ENCODE data around the gene CFAP141. TPM values are rescaled to one million over a fixed set of nuclear protein-coding genes. Genes with fewer than 3 reads are reported as not detected.

The CFAP141 gene
- polyA plus RNA-seq, 1 of the 3 experiments (the other 2 are of a cell fraction), result not detected

DNA sequence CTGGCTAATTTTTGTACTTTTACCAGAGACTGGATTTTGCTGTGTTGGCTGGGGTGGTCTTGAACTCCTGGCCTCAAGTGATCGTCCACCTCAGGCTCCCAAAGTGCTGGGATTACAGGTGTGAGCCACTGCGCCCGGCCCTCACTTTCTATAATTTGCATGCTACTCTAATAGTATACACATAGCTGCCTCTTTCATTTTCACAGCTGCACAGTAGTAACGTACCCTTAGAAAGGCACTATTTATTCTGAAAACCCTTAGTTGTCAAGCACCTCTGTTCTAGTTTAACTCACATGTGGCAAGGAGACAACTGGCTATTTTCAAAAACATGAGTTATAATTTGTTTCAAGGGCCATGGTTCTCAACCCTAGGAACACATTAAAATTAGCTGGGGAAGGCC is 31.5 kb downstream of the CFAP141 start:
- Histone ChIP-seq H3K4me3 (ENCODE audit: low read depth in 2 of 2, low read length in 1 of 2) (no peak overlapping the region), H3K36me3 (replicated peaks in 1 of 2; ENCODE audit: control insufficient read depth in 1 of 2, insufficient read depth in 2 of 2, low read length in 1 of 2) (peaks cover 64 to 80% of the 10 kb centered on the region in 2 experiments), H2AFZ (ENCODE audit: low read depth) (no peak overlapping the region), H3K4me1 (ENCODE audit: control insufficient read depth in 1 of 2, insufficient read depth in 2 of 2, low read depth in 1 of 2, low read length in 1 of 2) (peaks cover 22 to 23% of the 10 kb centered on the region in 2 experiments; a peak in 3 of 4 replicates), H3K9ac (no peak overlapping the region), H3K4me2 (no peak overlapping the region), H3K27ac (ENCODE audit: low read depth in 2 of 2, low read length in 1 of 2) (no peak overlapping the region), H3K9me3 (no peaks in the 10 kb centered on the region), H4K20me1 (ENCODE audit: insufficient read depth) (peaks cover 98% of the 10 kb centered on the region), H3K79me2 (ENCODE audit: insufficient read depth) (peaks cover 99% of the 10 kb centered on the region), H3K9me2 (no peaks in the 10 kb centered on the region), H3F3A (replicated peaks; ENCODE audit: insufficient read depth) (peaks cover 6% of the 10 kb centered on the region), H3K27me3 (ENCODE audit: insufficient read depth) (no peaks in the 10 kb centered on the region)
- POLR2A ChIA-PET, result interaction anchor here (0.6 kb wide), 1 partner anchor 195 kb away, joined by 3 read pairs; no protein-coding TSS in a partner anchor
- no peak for DNase-seq
- 92% methylated on average over 4 of the region's 4 CpGs for WGBS (ENCODE audit: low lambda C conversion rate)
- TF ChIP-seq ELF1 (IDR thresholded peaks at IDR 0.05), result no peak
- no peak for TF ChIP-seq SIN3A (IDR thresholded peaks at IDR 0.05; ENCODE audit: borderline replicate concordance, low read depth, low read length)
- no peak for TF ChIP-seq RCOR1 (IDR thresholded peaks at IDR 0.05; ENCODE audit: low read length)
- TF ChIP-seq GABPA (IDR thresholded peaks at IDR 0.05; ENCODE audit: low read depth), result no peak
- no peak for TF ChIP-seq PBX3 (IDR thresholded peaks at IDR 0.05)
- TF ChIP-seq CHD2 (IDR thresholded peaks at IDR 0.05; ENCODE audit: low read length, partially characterized antibody), result no peak
- no peak for TF ChIP-seq FOXM1 (IDR thresholded peaks at IDR 0.05; ENCODE audit: low read depth)
- no peak for TF ChIP-seq RFX5 (IDR thresholded peaks at IDR 0.05; ENCODE audit: low read length)
- TF ChIP-seq GATA2 (CRISPR knock-in tag; IDR thresholded peaks at IDR 0.05), result no peak
- TF ChIP-seq POLR2AphosphoS5 (IDR thresholded peaks at IDR 0.05; ENCODE audit: low read depth, low read length), result no peak
- TF ChIP-seq EZH2phosphoT487 (IDR thresholded peaks at IDR 0.05; ENCODE audit: borderline replicate concordance, low read depth), result no peak
- CTCF ChIA-PET, result no interaction called here

DNA sequence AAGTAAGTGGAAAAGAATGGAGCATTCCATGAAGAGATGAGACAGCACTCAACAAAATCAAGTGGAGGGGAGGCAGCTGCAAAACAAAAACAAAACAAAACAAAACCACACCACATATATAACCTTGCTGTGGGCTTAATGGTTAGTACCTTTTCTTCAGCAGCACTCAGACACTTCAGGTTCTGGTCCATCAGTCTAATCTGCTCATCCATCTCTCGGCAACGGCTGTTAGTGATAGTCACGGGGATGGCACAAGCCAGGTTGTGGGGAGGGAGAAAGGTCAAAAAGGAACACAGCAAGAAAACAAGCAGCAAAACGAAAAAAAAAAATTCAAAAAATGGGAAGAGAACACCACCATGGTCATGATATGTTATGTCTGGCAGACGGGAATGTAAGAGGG is 34.3 kb downstream of the CFAP141 start:
- CTCF ChIA-PET, result interaction anchor here (1.3 kb wide), 1 partner anchor 14 kb away, joined by 5 read pairs; no protein-coding TSS in a partner anchor
- Histone ChIP-seq H3K4me3 (ENCODE audit: low read depth in 2 of 2, low read length in 1 of 2) (no peak overlapping the region), H3K9me2 (no peaks in the 10 kb centered on the region), H3K4me1 (ENCODE audit: control insufficient read depth in 1 of 2, insufficient read depth in 2 of 2, low read depth in 1 of 2, low read length in 1 of 2) (no peaks in the 10 kb centered on the region; a peak in 1 of 4 replicates), H3K36me3 (replicated peaks in 1 of 2; ENCODE audit: control insufficient read depth in 1 of 2, insufficient read depth in 2 of 2, low read length in 1 of 2) (peaks cover 75 to 84% of the 10 kb centered on the region in 2 experiments), H3F3A (replicated peaks; ENCODE audit: insufficient read depth) (no peaks in the 10 kb centered on the region), H3K27ac (ENCODE audit: low read depth in 2 of 2, low read length in 1 of 2) (no peak overlapping the region), H3K9me3 (no peaks in the 10 kb centered on the region), H4K20me1 (ENCODE audit: insufficient read depth) (peaks cover 93% of the 10 kb centered on the region), H3K9ac (no peak overlapping the region), H2AFZ (ENCODE audit: low read depth) (no peak overlapping the region), H3K79me2 (ENCODE audit: insufficient read depth) (peaks cover 99% of the 10 kb centered on the region), H3K4me2 (no peak overlapping the region), H3K27me3 (ENCODE audit: insufficient read depth) (no peaks in the 10 kb centered on the region)
- TF ChIP-seq NFIC (IDR thresholded peaks at IDR 0.05; ENCODE audit: borderline replicate concordance) (no peak), RFX5 (IDR thresholded peaks at IDR 0.05; ENCODE audit: low read length) (no peak), ZBTB33 (IDR thresholded peaks at IDR 0.05; ENCODE audit: borderline replicate concordance, low read depth) (no peak), YY1 (IDR thresholded peaks at IDR 0.05; ENCODE audit: low read depth) (no peak), EP300 (IDR thresholded peaks at IDR 0.05; ENCODE audit: borderline replicate concordance in 1 of 2, low read depth in 1 of 2, low read length in 1 of 2) (no peak), TCF12 (IDR thresholded peaks at IDR 0.05) (no peak), PBX3 (IDR thresholded peaks at IDR 0.05) (no peak), ELF1 (IDR thresholded peaks at IDR 0.05) (no peak)
- TF ChIP-seq, protein P1, sequence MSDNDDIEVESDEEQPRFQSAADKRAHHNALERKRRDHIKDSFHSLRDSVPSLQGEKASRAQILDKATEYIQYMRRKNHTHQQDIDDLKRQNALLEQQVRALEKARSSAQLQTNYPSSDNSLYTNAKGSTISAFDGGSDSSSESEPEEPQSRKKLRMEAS (IDR thresholded peaks at IDR 0.05; ENCODE audit: low read depth), result no peak
- TF ChIP-seq, protein P2, sequence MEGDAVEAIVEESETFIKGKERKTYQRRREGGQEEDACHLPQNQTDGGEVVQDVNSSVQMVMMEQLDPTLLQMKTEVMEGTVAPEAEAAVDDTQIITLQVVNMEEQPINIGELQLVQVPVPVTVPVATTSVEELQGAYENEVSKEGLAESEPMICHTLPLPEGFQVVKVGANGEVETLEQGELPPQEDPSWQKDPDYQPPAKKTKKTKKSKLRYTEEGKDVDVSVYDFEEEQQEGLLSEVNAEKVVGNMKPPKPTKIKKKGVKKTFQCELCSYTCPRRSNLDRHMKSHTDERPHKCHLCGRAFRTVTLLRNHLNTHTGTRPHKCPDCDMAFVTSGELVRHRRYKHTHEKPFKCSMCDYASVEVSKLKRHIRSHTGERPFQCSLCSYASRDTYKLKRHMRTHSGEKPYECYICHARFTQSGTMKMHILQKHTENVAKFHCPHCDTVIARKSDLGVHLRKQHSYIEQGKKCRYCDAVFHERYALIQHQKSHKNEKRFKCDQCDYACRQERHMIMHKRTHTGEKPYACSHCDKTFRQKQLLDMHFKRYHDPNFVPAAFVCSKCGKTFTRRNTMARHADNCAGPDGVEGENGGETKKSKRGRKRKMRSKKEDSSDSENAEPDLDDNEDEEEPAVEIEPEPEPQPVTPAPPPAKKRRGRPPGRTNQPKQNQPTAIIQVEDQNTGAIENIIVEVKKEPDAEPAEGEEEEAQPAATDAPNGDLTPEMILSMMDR (IDR thresholded peaks at IDR 0.05), result no peak
- DNase-seq, result no peak
- POLR2A ChIA-PET, result no interaction called here
- WGBS (ENCODE audit: low lambda C conversion rate), result 91% methylated on average over 5 of the region's 5 CpGs

Measured in SK-N-SH (cell line).